Mesenchymal stem cell (in vitro differentiated cells and primary cell): Measurements from ENCODE around the gene TAF4.

Experiments
- DNase-seq: peaks from one replicate; pipeline ENCODE4 v3.0.0-alpha.2; 2013
- H2AFZ ChIP-seq: one replicate; pipeline ENCODE4 v1.6.1; 2013; ENCODE audit warnings: low read depth, mild to moderate bottlenecking, control low read depth, inconsistent platforms, low read length, moderate library complexity
- H2AK5ac ChIP-seq: 2 replicates; pipeline ENCODE4 v1.6.1; 2013; ENCODE audit warnings: low read length, moderate library complexity, mild to moderate bottlenecking, inconsistent platforms; ENCODE audit not compliant: severe bottlenecking
- H2BK120ac ChIP-seq: one replicate; pipeline ENCODE4 v1.6.1; 2013; ENCODE audit warnings: low read depth, mild to moderate bottlenecking, inconsistent platforms, low read length, moderate library complexity
- H2BK12ac ChIP-seq, 2 experiments: one replicate each; pipeline ENCODE4 v1.6.1; 2013; ENCODE audit warnings: inconsistent platforms in 2 of 2, low read length in 2 of 2, mild to moderate bottlenecking in 2 of 2, moderate library complexity in 2 of 2, control low read depth in 1 of 2
- H2BK15ac ChIP-seq: one replicate; pipeline ENCODE4 v1.6.1; 2013; ENCODE audit warnings: mild to moderate bottlenecking, low read depth, inconsistent platforms; ENCODE audit not compliant: poor library complexity, severe bottlenecking
- H2BK5ac ChIP-seq: 2 replicates; pipeline ENCODE4 v1.6.1; 2013; ENCODE audit warnings: low read depth, mild to moderate bottlenecking, low read length, control low read depth, inconsistent platforms; ENCODE audit not compliant: poor library complexity, severe bottlenecking
- H3K14ac ChIP-seq, 2 experiments: one replicate each; pipeline ENCODE4 v1.6.1; 2013; ENCODE audit warnings: inconsistent platforms in 2 of 2, low read length in 2 of 2, control low read depth in 1 of 2, mild to moderate bottlenecking in 1 of 2, moderate library complexity in 1 of 2
- H3K18ac ChIP-seq, 2 experiments: one replicate each; pipeline ENCODE4 v1.6.1; 2013; ENCODE audit warnings: inconsistent platforms in 2 of 2, low read length in 2 of 2, control low read depth in 1 of 2, low read depth in 1 of 2, mild to moderate bottlenecking in 1 of 2
- H3K23ac ChIP-seq, 2 experiments: one replicate each; pipeline ENCODE4 v1.6.1; 2013; ENCODE audit warnings: inconsistent platforms in 2 of 2, low read length in 2 of 2, mild to moderate bottlenecking in 2 of 2, moderate library complexity in 2 of 2, control low read depth in 1 of 2
- H3K27ac ChIP-seq: 2 replicates; pipeline ENCODE4 v1.5.1; 2013; ENCODE audit warnings: mild to moderate bottlenecking, moderate library complexity, low read length, control low read depth, inconsistent platforms; ENCODE audit not compliant: poor library complexity, severe bottlenecking
- H3K27me3 ChIP-seq, 2 experiments: 2 replicates each; pipeline versions ENCODE4 v1.6.1 to v1.7.0; 2013; ENCODE audit warnings: low read length in 2 of 2, mild to moderate bottlenecking in 2 of 2, moderate library complexity in 2 of 2, control low read depth in 1 of 2, inconsistent platforms in 1 of 2; ENCODE audit not compliant: control insufficient read depth in 1 of 2, insufficient read depth in 1 of 2
- H3K36me3 ChIP-seq, 2 experiments: 2 replicates each; pipeline versions ENCODE4 v1.6.1 to v1.7.0; 2013; ENCODE audit warnings: low read length in 2 of 2, control low read depth in 1 of 2, inconsistent platforms in 1 of 2, low read depth in 1 of 2, mild to moderate bottlenecking in 1 of 2; ENCODE audit not compliant: insufficient read depth in 2 of 2, control insufficient read depth in 1 of 2
- H3K4ac ChIP-seq, 2 experiments: one replicate each; pipeline ENCODE4 v1.6.1; 2013; ENCODE audit warnings: inconsistent platforms in 2 of 2, low read length in 2 of 2, mild to moderate bottlenecking in 2 of 2, moderate library complexity in 2 of 2, control low read depth in 1 of 2, low read depth in 1 of 2
- H3K4me1 ChIP-seq: 2 replicates; pipeline ENCODE4 v1.6.1; 2013; ENCODE audit warnings: low read depth, low read length, control low read depth; ENCODE audit not compliant: control insufficient read depth, insufficient read depth
- H3K4me2 ChIP-seq: 2 replicates; pipeline ENCODE4 v1.6.1; 2013; ENCODE audit warnings: low read length, mild to moderate bottlenecking, inconsistent platforms; ENCODE audit not compliant: poor library complexity, severe bottlenecking
- H3K4me3 ChIP-seq, 2 experiments: 2 replicates each; pipeline versions ENCODE4 v1.5.1 to v1.7.0; 2013; ENCODE audit warnings: low read length in 2 of 2, mild to moderate bottlenecking in 2 of 2, control low read depth in 1 of 2, low read depth in 1 of 2; ENCODE audit not compliant: insufficient read depth in 1 of 2
- H3K79me1 ChIP-seq: replicated peaks from 2 replicates; pipeline ENCODE4 v1.6.1; 2013; ENCODE audit warnings: mild to moderate bottlenecking, control low read depth, low read length, inconsistent platforms; ENCODE audit not compliant: poor library complexity, severe bottlenecking
- H3K9ac ChIP-seq: 2 replicates; pipeline ENCODE4 v1.7.0; 2013; ENCODE audit warnings: mild to moderate bottlenecking, low read length, moderate library complexity
- H3K9me3 ChIP-seq: 2 replicates; pipeline ENCODE4 v1.7.0; 2013; ENCODE audit warnings: mild to moderate bottlenecking, low read length; ENCODE audit not compliant: control insufficient read depth
- H4K8ac ChIP-seq: one replicate; pipeline ENCODE4 v1.6.1; 2013; ENCODE audit warnings: inconsistent platforms, mild to moderate bottlenecking, low read length, moderate library complexity
- H4K91ac ChIP-seq: one replicate; pipeline ENCODE4 v1.6.1; 2013; ENCODE audit warnings: mild to moderate bottlenecking, low read length, inconsistent platforms
- WGBS: methylation state at CpG from one replicate; pipeline ENCODE4 v1.1.7; 2013; ENCODE audit warnings: mixed read lengths; 5-methylcytosine and 5-hydroxymethylcytosine counted together

TAF4 gene

GRCh38 chr20:61997372-61997771, 68.3 kb downstream of the TAF4 start:
- H3K4ac ChIP-seq, result no peak overlapping the region
- no peak overlapping the region for H3K14ac ChIP-seq
- H3K36me3 ChIP-seq, result peaks cover 71 to 94% of the 10 kb centered on the region in 2 experiments
- H3K27me3 ChIP-seq, result no peaks in the 10 kb centered on the region
- no peak overlapping the region for H2BK15ac ChIP-seq
- no peak overlapping the region for H4K8ac ChIP-seq
- peaks cover 20% of the 10 kb centered on the region for H3K9me3 ChIP-seq
- no peak for DNase-seq
- no peak overlapping the region for H3K27ac ChIP-seq
- H2AK5ac ChIP-seq, result no peak overlapping the region
- H2BK12ac ChIP-seq, result no peak overlapping the region
- H3K4me1 ChIP-seq, result no peaks in the 10 kb centered on the region
- no peak overlapping the region for H3K18ac ChIP-seq
- H2AFZ ChIP-seq, result no peak overlapping the region
- H3K23ac ChIP-seq, result no peak overlapping the region
- no peak overlapping the region for H3K4me3 ChIP-seq
- no peak overlapping the region for H4K91ac ChIP-seq
- H3K4me2 ChIP-seq, result no peak overlapping the region
- no peak overlapping the region for H2BK120ac ChIP-seq
- peaks cover 7% of the 10 kb centered on the region for H3K79me1 ChIP-seq
- WGBS, result 100% methylated on average over 6 of the region's 10 CpGs
- H2BK5ac ChIP-seq, result no peak overlapping the region
- H3K9ac ChIP-seq, result no peak overlapping the region

DNA sequence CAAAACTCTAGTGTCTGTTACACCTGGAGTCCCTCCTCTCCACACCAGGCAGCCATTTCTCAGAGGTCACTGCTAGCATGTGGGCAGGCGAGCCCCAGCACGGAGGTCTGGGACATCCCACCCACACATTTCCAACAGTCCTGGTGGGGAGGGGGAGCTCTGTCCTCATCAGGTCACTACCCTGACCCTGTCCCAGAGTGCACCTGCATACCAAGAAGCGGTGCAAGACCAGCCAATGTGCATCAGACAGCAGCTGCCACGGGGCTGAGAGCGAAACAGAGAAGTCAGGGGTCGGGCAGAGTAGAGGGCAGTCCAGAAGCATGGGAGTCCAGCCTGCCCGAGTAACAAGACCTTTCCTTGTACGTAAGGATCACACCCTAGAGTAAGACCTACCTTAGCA, 71.1 kb downstream of the TAF4 start:
- peaks cover 11% of the 10 kb centered on the region for H3K79me1 ChIP-seq
- H3K23ac ChIP-seq, result no peak overlapping the region
- peaks cover 63 to 89% of the 10 kb centered on the region in 2 experiments for H3K36me3 ChIP-seq
- H3K4me2 ChIP-seq, result no peak overlapping the region
- H2AFZ ChIP-seq, result no peak overlapping the region
- no peak for DNase-seq
- H3K27ac ChIP-seq, result no peak overlapping the region
- H3K4ac ChIP-seq, result no peak overlapping the region
- no peak overlapping the region for H2BK12ac ChIP-seq
- no peak overlapping the region for H4K91ac ChIP-seq
- H3K27me3 ChIP-seq, result no peaks in the 10 kb centered on the region
- no peak overlapping the region for H3K14ac ChIP-seq
- H2BK15ac ChIP-seq, result no peak overlapping the region
- H4K8ac ChIP-seq, result no peak overlapping the region
- no peak overlapping the region for H3K4me3 ChIP-seq
- no peak overlapping the region for H3K18ac ChIP-seq
- no peak overlapping the region for H2BK120ac ChIP-seq
- no peak overlapping the region for H2BK5ac ChIP-seq
- no peaks in the 10 kb centered on the region for H3K4me1 ChIP-seq
- peaks cover 39% of the 10 kb centered on the region for H3K9me3 ChIP-seq
- no peak overlapping the region for H3K9ac ChIP-seq
- 98% methylated on average over 8 of the region's 8 CpGs for WGBS
- no peak overlapping the region for H2AK5ac ChIP-seq

DNA sequence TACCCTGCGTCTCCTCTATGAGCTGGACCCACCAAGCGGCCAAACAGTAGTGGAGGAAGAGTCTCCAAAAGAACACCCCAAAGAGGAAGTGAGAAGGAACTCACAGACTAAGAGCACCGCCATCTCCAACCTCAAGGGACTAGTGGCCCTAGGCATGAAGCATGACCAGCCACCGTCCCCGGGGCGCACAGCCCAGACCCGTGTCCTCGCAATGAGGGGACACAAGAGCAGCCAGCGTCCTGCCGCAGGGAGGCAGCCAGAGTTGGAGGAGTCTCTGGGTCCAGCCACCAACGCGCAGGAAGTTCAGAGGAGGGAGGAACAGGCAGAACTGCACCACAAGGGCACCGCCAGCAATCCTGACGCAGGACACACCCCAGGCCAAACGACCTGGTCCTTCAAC, 72.6 kb downstream of the TAF4 start:
- over 99% methylated on average over 15 of the region's 15 CpGs for WGBS
- peaks cover 57 to 74% of the 10 kb centered on the region in 2 experiments for H3K36me3 ChIP-seq

GRCh38 chr20:61991476-61991875, 74.2 kb downstream of the TAF4 start:
- H3K9ac ChIP-seq, result no peak overlapping the region
- no peak overlapping the region for H3K4me2 ChIP-seq
- DNase-seq, result peak; percentile 12
- H3K14ac ChIP-seq, result no peak overlapping the region
- H3K4me1 ChIP-seq, result no peaks in the 10 kb centered on the region
- H3K4ac ChIP-seq, result no peak overlapping the region
- H3K9me3 ChIP-seq, result peaks cover 39% of the 10 kb centered on the region
- no peak overlapping the region for H3K18ac ChIP-seq
- H3K79me1 ChIP-seq, result peaks cover 16% of the 10 kb centered on the region
- H2BK120ac ChIP-seq, result no peak overlapping the region
- H3K36me3 ChIP-seq, result peaks cover 59 to 72% of the 10 kb centered on the region in 2 experiments
- WGBS, result 100% methylated on average over 3 of the region's 6 CpGs
- no peaks in the 10 kb centered on the region for H3K27me3 ChIP-seq
- no peak overlapping the region for H4K91ac ChIP-seq
- no peak overlapping the region for H4K8ac ChIP-seq
- H3K27ac ChIP-seq, result no peak overlapping the region
- H3K4me3 ChIP-seq, result no peak overlapping the region
- no peak overlapping the region for H2BK5ac ChIP-seq
- no peak overlapping the region for H3K23ac ChIP-seq
- no peak overlapping the region for H2AK5ac ChIP-seq
- no peak overlapping the region for H2AFZ ChIP-seq
- H2BK15ac ChIP-seq, result no peak overlapping the region
- no peak overlapping the region for H2BK12ac ChIP-seq

More for the DNA sequence above, 72.6 kb downstream of the TAF4 start:
- Histone ChIP-seq H2BK5ac (no peak overlapping the region), H3K9ac (no peak overlapping the region), H3K4me2 (no peak overlapping the region), H3K14ac (no peak overlapping the region), H2AFZ (no peak overlapping the region), H3K4me1 (no peaks in the 10 kb centered on the region), H3K9me3 (peaks cover 39% of the 10 kb centered on the region), H3K4ac (no peak overlapping the region), H3K23ac (peak overlapping the region in 1 of 2 experiments; percentile 9), H3K27ac (no peak overlapping the region), H3K79me1 (peaks cover 16% of the 10 kb centered on the region), H2BK12ac (no peak overlapping the region), H3K4me3 (no peak overlapping the region), H4K91ac (no peak overlapping the region), H3K18ac (no peak overlapping the region), H3K27me3 (no peaks in the 10 kb centered on the region), H4K8ac (no peak overlapping the region), H2AK5ac (no peak overlapping the region), H2BK120ac (no peak overlapping the region), H2BK15ac (no peak overlapping the region)
- no peak for DNase-seq
